GM12878 (cell line): ENCODE measurements around the gene KRT31.

ENCODE experiments used
- FOXM1 ChIP-seq: IDR thresholded peaks from 2 replicates; pipeline ENCODE4 v1.6.1; 2012; ENCODE audit warnings: low read depth, mild to moderate bottlenecking, inconsistent platforms, low read length, moderate library complexity
- NR2C1 ChIP-seq: fragments of 450-650 bp; IDR thresholded peaks from 2 replicates; pipeline ENCODE4 v1.6.1; 2017; ENCODE audit warnings: antibody characterized with exemption, mild to moderate bottlenecking, moderate library complexity
- POLR2A ChIP-seq: IDR thresholded peaks from 2 replicates; pipeline ENCODE4 v1.6.1; 2011; ENCODE audit warnings: low read depth, mild to moderate bottlenecking, low read length
- POLR2AphosphoS5 ChIP-seq: IDR thresholded peaks from 2 replicates; pipeline ENCODE4 v1.6.1; 2011; ENCODE audit warnings: mild to moderate bottlenecking, low read length, inconsistent platforms
- SIX5 ChIP-seq: IDR thresholded peaks from 2 replicates; pipeline ENCODE4 v1.6.1; 2011; ENCODE audit warnings: mild to moderate bottlenecking, low read depth, low read length, moderate library complexity; ENCODE audit not compliant: severe bottlenecking
- SREBF2 ChIP-seq: IDR thresholded peaks from 2 replicates; pipeline ENCODE4 v1.6.1; 2012; ENCODE audit warnings: mild to moderate bottlenecking, low read length
- TF ChIP-seq, protein P1 (sequence below): IDR thresholded peaks from 2 replicates; pipeline ENCODE4 v1.6.1; 2012; ENCODE audit warnings: low read depth, low read length, improper control_type of control experiment
- TF ChIP-seq, protein P2 (sequence below), 3 experiments: IDR thresholded peaks in 2 of 3; conservative IDR thresholded peaks in 1 of 3; 2 replicates each; pipeline ENCODE4 v1.5.1; 2011; ENCODE audit warnings: low read depth in 3 of 3, low read length in 3 of 3, mild to moderate bottlenecking in 3 of 3, control low read depth in 2 of 3, moderate library complexity in 2 of 3, inconsistent platforms in 1 of 3, mixed read lengths in 1 of 3; ENCODE audit not compliant: control insufficient read depth in 2 of 3, insufficient read depth in 1 of 3; ENCODE audit errors: extremely low read depth in 1 of 3
- TF ChIP-seq, protein P3 (sequence below): IDR thresholded peaks from 2 replicates; pipeline ENCODE4 v1.6.1; 2011; ENCODE audit warnings: low read depth, mild to moderate bottlenecking, low read length, moderate library complexity, borderline replicate concordance; ENCODE audit errors: extremely low read depth
- TF ChIP-seq, protein P4 (sequence below): fragments of 450-650 bp; IDR thresholded peaks from 2 replicates; pipeline ENCODE4 v1.6.1; 2016; ENCODE audit warnings: mild to moderate bottlenecking, moderate library complexity, borderline replicate concordance

DNA sequence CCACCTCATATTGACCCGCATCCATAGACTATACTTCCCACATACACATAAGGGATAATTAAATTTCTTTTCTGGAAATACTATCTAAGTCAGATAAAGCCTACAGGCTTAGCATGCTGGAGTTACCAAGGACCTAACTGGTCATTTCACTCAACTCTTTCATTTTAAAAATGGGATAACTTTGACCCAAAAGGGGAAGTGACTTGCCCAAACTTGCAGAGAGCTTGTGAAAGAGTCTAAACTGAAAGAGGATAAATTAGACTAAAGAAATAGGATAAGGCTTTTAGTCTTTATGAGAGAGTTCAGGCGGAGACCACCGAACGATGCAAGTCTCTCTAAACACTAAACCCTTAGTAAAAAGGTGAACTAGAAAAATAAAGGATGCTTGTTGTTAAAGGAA, 42.9 kb downstream of the KRT31 start:
- TF ChIP-seq SREBF2: no peak
- TF ChIP-seq POLR2A: no peak
- TF ChIP-seq, protein P1, sequence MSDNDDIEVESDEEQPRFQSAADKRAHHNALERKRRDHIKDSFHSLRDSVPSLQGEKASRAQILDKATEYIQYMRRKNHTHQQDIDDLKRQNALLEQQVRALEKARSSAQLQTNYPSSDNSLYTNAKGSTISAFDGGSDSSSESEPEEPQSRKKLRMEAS: no peak
- TF ChIP-seq SIX5: no peak
- no peak for TF ChIP-seq POLR2AphosphoS5
- no peak for TF ChIP-seq NR2C1
- TF ChIP-seq, protein P2, sequence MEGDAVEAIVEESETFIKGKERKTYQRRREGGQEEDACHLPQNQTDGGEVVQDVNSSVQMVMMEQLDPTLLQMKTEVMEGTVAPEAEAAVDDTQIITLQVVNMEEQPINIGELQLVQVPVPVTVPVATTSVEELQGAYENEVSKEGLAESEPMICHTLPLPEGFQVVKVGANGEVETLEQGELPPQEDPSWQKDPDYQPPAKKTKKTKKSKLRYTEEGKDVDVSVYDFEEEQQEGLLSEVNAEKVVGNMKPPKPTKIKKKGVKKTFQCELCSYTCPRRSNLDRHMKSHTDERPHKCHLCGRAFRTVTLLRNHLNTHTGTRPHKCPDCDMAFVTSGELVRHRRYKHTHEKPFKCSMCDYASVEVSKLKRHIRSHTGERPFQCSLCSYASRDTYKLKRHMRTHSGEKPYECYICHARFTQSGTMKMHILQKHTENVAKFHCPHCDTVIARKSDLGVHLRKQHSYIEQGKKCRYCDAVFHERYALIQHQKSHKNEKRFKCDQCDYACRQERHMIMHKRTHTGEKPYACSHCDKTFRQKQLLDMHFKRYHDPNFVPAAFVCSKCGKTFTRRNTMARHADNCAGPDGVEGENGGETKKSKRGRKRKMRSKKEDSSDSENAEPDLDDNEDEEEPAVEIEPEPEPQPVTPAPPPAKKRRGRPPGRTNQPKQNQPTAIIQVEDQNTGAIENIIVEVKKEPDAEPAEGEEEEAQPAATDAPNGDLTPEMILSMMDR (IDR thresholded peaks at IDR 0.05 in 2 of 3, conservative IDR thresholded peaks at IDR 0.05 in 1 of 3; ENCODE audit: control insufficient read depth in 2 of 3, extremely low read depth in 1 of 3, insufficient read depth in 1 of 3, low read depth in 3 of 3, low read length in 3 of 3): no peak
- no peak for TF ChIP-seq FOXM1
- TF ChIP-seq, protein P3, sequence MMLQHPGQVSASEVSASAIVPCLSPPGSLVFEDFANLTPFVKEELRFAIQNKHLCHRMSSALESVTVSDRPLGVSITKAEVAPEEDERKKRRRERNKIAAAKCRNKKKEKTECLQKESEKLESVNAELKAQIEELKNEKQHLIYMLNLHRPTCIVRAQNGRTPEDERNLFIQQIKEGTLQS: no peak
- TF ChIP-seq, protein P4, sequence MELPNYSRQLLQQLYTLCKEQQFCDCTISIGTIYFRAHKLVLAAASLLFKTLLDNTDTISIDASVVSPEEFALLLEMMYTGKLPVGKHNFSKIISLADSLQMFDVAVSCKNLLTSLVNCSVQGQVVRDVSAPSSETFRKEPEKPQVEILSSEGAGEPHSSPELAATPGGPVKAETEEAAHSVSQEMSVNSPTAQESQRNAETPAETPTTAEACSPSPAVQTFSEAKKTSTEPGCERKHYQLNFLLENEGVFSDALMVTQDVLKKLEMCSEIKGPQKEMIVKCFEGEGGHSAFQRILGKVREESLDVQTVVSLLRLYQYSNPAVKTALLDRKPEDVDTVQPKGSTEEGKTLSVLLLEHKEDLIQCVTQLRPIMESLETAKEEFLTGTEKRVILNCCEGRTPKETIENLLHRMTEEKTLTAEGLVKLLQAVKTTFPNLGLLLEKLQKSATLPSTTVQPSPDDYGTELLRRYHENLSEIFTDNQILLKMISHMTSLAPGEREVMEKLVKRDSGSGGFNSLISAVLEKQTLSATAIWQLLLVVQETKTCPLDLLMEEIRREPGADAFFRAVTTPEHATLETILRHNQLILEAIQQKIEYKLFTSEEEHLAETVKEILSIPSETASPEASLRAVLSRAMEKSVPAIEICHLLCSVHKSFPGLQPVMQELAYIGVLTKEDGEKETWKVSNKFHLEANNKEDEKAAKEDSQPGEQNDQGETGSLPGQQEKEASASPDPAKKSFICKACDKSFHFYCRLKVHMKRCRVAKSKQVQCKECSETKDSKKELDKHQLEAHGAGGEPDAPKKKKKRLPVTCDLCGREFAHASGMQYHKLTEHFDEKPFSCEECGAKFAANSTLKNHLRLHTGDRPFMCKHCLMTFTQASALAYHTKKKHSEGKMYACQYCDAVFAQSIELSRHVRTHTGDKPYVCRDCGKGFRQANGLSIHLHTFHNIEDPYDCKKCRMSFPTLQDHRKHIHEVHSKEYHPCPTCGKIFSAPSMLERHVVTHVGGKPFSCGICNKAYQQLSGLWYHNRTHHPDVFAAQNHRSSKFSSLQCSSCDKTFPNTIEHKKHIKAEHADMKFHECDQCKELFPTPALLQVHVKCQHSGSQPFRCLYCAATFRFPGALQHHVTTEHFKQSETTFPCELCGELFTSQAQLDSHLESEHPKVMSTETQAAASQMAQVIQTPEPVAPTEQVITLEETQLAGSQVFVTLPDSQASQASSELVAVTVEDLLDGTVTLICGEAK: no peak
